Activated CD4-positive, alpha-beta memory T cell treated with anti-CD3 and anti-CD28 coated beads for 36 hours (primary cell): ENCODE data around the gene IPO4. TPM values are rescaled to one million over a fixed set of nuclear protein-coding genes. Genes with fewer than 3 reads are reported as not detected.
"Not testable (repeated sequence)": the region's sequence is repeated elsewhere in the genome, so short reads cannot be mapped to it uniquely, and the experiment has no call there.

Experiments
- CTCF ChIA-PET: fragments of 350-600 bp; sonication (Branson Sonifier 250); formaldehyde crosslinking; loops from one replicate; lab custom pipeline; 2021; ENCODE audit warnings: antibody characterized with exemption, inconsistent platforms; lab: Charles Lee
- POLR2A ChIA-PET: fragments of 350-600 bp; sonication (Branson Sonifier 250); formaldehyde crosslinking; loops from one replicate; lab custom pipeline; 2021; ENCODE audit warnings: antibody characterized with exemption; lab: Charles Lee
- DNase-seq: peaks from one replicate; pipeline ENCODE4 v3.0.0-alpha.2; 2020
- H3K27ac Mint-ChIP-seq: one replicate; pipeline ENCODE4 v1.8.0; 2021; ENCODE audit warnings: mixed read lengths
- H3K27me3 Mint-ChIP-seq: one replicate; pipeline ENCODE4 v1.8.0; 2021; ENCODE audit warnings: mixed read lengths
- H3K36me3 Mint-ChIP-seq: one replicate; pipeline ENCODE4 v1.8.0; 2021; ENCODE audit warnings: mixed read lengths
- H3K4me1 Mint-ChIP-seq: one replicate; pipeline ENCODE4 v1.8.0; 2021; ENCODE audit warnings: low read depth, mixed read lengths
- H3K4me3 Mint-ChIP-seq: one replicate; pipeline ENCODE4 v1.8.0; 2021; ENCODE audit warnings: mild to moderate bottlenecking, mixed read lengths
- H3K9me3 Mint-ChIP-seq: one replicate; pipeline ENCODE4 v1.8.0; 2021; ENCODE audit warnings: mixed read lengths
- intact Hi-C: fragments of 100-400 bp; cut with micrococcal nuclease; formaldehyde crosslinking; loops from one replicate; pipeline ENCODE4 v1.15.1; 2023
- total RNA-seq, 2 experiments: library from RNA; stranded (reverse); gene quantifications; one replicate each; pipeline ENCODE4 v1.2.3, GENCODE V29; 2021

Gene IPO4
- total RNA-seq, 2 experiments from 2014 or later: 69.5 to 72.6 TPM

DNA sequence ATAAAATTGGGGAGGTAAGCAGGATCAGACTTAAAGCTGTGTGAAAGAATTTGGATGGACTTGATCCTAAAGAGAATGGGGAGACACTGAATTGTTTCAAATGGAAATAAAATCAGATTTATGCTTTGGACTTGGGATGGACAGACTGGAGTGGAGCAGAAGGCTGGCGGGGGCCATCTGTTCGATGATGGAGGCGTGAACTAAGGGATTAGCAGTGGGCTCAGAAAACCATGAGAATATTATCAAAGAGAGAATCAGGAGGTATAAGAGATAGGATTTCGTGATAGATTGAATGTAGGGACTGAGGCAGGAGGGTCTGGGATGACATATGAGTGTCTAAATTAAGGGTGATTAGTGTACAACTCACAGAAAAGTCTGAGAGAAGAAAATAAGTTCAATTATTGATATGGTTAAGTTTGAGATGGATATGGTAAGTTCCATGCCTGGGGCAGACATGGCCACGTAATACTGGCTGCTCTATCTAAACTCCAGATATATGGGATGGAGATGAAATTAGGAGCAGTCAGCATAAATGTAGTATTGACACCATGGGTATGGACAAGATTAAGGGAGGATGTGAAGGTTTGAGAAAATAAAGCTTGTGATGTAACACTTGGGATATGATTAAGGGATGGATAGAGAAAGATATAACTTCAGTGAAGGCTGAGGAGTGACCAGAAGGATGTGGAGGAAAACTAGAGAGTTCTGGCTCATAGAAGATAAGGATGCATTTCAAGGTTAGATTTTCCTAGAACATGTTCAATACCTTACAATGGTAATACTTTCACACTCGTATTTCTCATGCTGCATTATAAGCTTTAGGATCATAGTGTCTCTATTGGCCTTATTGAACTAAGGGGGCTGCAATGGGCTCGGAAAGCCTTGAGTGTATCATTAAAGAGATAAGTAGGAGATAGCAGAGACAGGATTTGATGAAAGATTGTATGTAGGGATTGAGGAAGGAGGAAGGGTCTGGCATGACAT, 15.8 kb upstream of the IPO4 start:
- CTCF ChIA-PET: interaction anchor here (1.8 kb wide), 1 partner anchor 103 kb away, joined by 6 read pairs; the partner anchor contains the start of gene CIDEB
- Mint-ChIP-seq H3K27ac (no peak overlapping the region), H3K9me3 (peaks cover 12% of the 10 kb centered on the region), H3K27me3 (no peaks in the 10 kb centered on the region), H3K4me1 (peaks cover 27% of the 10 kb centered on the region), H3K4me3 (no peak overlapping the region), H3K36me3 (peaks cover 65% of the 10 kb centered on the region)
- POLR2A ChIA-PET: interaction anchor here (1.3 to 3.7 kb wide), 3 partner anchors 9 to 22 kb away, joined by 3 to 14 read pairs (median 11); partner anchors contain the start of genes CHMP4A and TM9SF1
- intact Hi-C loops: no loop called here
- no peak for DNase-seq

DNA sequence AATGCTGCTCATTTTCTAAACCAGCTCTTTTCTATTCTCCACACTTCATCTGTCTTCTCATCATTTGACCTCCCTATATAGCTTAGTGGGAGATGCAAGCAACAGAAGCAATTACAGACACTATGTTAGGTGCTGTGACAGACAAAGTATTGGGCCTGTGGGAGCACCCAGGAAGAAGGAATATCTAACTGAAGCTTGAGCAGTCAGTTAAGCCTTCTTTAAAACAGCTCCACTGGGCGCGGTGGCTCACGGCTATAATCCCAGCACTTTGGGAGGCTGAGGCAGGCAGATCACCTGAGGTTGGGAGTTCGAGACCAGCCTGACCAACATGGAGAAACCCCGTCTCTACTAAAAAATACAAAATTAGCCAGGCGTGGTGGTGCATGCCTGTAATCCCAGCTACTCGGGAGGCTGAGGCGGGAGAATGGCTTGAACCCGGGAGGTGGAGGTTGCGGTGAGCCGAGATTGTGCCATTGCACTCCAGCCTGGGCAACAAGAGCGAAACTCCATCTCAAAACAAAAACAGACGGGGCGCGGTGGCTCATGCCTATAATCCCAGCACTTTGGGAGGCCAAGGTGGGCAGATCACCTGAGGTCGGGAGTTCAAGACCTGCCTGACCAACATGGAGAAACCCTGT, 14.8 kb upstream of the IPO4 start:
- DNase-seq, intact Hi-C loops, H3K27ac Mint-ChIP-seq, H3K4me3 Mint-ChIP-seq, H3K27me3 Mint-ChIP-seq: not testable (repeated sequence)
- Mint-ChIP-seq H3K9me3 (peaks cover 12% of the 10 kb centered on the region), H3K4me1 (peaks cover 36% of the 10 kb centered on the region), H3K36me3 (peaks cover 68% of the 10 kb centered on the region)
- POLR2A ChIA-PET: interaction anchor here (1.3 kb wide), 2 partner anchors 10 to 21 kb away, joined by 3 to 11 read pairs; partner anchors contain the start of gene CHMP4A
- CTCF ChIA-PET: interaction anchor here (1.4 to 1.8 kb wide), 2 partner anchors 93 to 104 kb away, joined by 3 to 6 read pairs; partner anchors contain the start of gene CIDEB

GRCh38 chr14:24202538-24202937, 13.9 kb upstream of the IPO4 start:
- Mint-ChIP-seq H3K36me3 (peaks cover 63% of the 10 kb centered on the region), H3K9me3 (peaks cover 12% of the 10 kb centered on the region), H3K4me1 (peaks cover 37% of the 10 kb centered on the region)
- CTCF ChIA-PET: interaction anchor here (1.4 to 1.8 kb wide), 2 partner anchors 94 to 105 kb away, joined by 3 to 6 read pairs; partner anchors contain the start of gene CIDEB
- H3K27ac Mint-ChIP-seq, H3K4me3 Mint-ChIP-seq, POLR2A ChIA-PET, DNase-seq, H3K27me3 Mint-ChIP-seq, intact Hi-C loops: not testable (repeated sequence)

GRCh38 chr14:24198814-24199524, 10.4 kb upstream of the IPO4 start:
- peaks cover 12% of the 10 kb centered on the region for H3K9me3 Mint-ChIP-seq
- no peak overlapping the region for H3K4me3 Mint-ChIP-seq
- peaks cover 43% of the 10 kb centered on the region for H3K36me3 Mint-ChIP-seq
- no peaks in the 10 kb centered on the region for H3K27me3 Mint-ChIP-seq
- intact Hi-C loops: no loop called here
- CTCF ChIA-PET: no interaction called here
- no peak for DNase-seq
- POLR2A ChIA-PET: interaction anchor here (0.8 to 1.5 kb wide), 2 partner anchors 10 to 13 kb away, joined by 3 to 7 read pairs; partner anchors contain the start of gene IPO4
- H3K27ac Mint-ChIP-seq: peak overlapping the region; percentile 31
- H3K4me1 Mint-ChIP-seq: peaks cover 43% of the 10 kb centered on the region

- intact Hi-C loops: no loop called here
- ChIA-PET POLR2A (interaction anchor here (2.6 to 2.8 kb wide), 2 partner anchors 19 to 50 kb away, joined by 18 to 20 read pairs; partner anchors contain the start of genes MDP1, PSME2 and RNF31), CTCF (interaction anchor here (1.8 to 2.8 kb wide), 3 partner anchors 36 to 111 kb away, joined by 6 to 10 read pairs (median 7); partner anchors contain the start of genes CIDEB, IRF9 and TINF2)
- Mint-ChIP-seq H3K4me3 (peak overlapping the region; percentile 96), H3K4me1 (peaks cover 55% of the 10 kb centered on the region), H3K9me3 (peaks cover 3% of the 10 kb centered on the region), H3K27ac (peak overlapping the region; percentile 73), H3K36me3 (peaks cover 40% of the 10 kb centered on the region), H3K27me3 (no peaks in the 10 kb centered on the region)
- no peak for DNase-seq
Measured at GRCh38 chr14:24197056-24197450, 8.4 kb upstream of the IPO4 start.

- CTCF ChIA-PET: interaction anchor here (0.9 to 2.8 kb wide), 14 partner anchors 18 to 235 kb away, joined by 3 to 10 read pairs (median 6); partner anchors contain the start of genes CHMP4A, CIDEB, IRF9 and LTB4R
- H3K4me3 Mint-ChIP-seq: peak overlapping the region; percentile 96
- peaks cover 39% of the 10 kb centered on the region for H3K36me3 Mint-ChIP-seq
- intact Hi-C loops: no loop called here
- POLR2A ChIA-PET: interaction anchor here (0.6 to 4.2 kb wide), 19 partner anchors 10 to 235 kb away, joined by 3 to 26 read pairs (median 5); partner anchors contain the start of genes CHMP4A, DCAF11, DHRS1 and EMC9
- H3K9me3 Mint-ChIP-seq: no peaks in the 10 kb centered on the region
- H3K27ac Mint-ChIP-seq: peak overlapping the region; percentile 95
- no peak for DNase-seq
- H3K4me1 Mint-ChIP-seq: peaks cover 56% of the 10 kb centered on the region
- H3K27me3 Mint-ChIP-seq: no peaks in the 10 kb centered on the region
Measured at GRCh38 chr14:24196071-24197055, 7.7 kb upstream of the IPO4 start.

- ChIA-PET POLR2A (interaction anchor here (0.6 to 4.2 kb wide), 21 partner anchors 11 to 236 kb away, joined by 3 to 26 read pairs (median 4); partner anchors contain the start of genes CHMP4A, DCAF11, DHRS1 and EMC9), CTCF (interaction anchor here (0.9 to 2.8 kb wide), 16 partner anchors 16 to 236 kb away, joined by 3 to 10 read pairs (median 6); partner anchors contain the start of genes CHMP4A, CIDEB, IRF9 and LTB4R)
- peak within 1 kb of the TSS; percentile 96 for H3K4me3 Mint-ChIP-seq
- DNase-seq: peak; percentile 91
- peaks cover 37% of the 10 kb centered on the region for H3K36me3 Mint-ChIP-seq
- no peaks in the 10 kb centered on the region for H3K9me3 Mint-ChIP-seq
- peak within 1 kb of the TSS; percentile 95 for H3K27ac Mint-ChIP-seq
- peaks cover 55% of the 10 kb centered on the region for H3K4me1 Mint-ChIP-seq
- intact Hi-C loops: loop anchor here (1.0 to 2.0 kb wide), 3 partner anchors 18 to 103 kb away; partner anchors contain the start of genes CHMP4A, DHRS1, EMC9 and NOP9
- no peaks in the 10 kb centered on the region for H3K27me3 Mint-ChIP-seq
Measured at GRCh38 chr14:24195186-24196070, 6.8 kb upstream of the IPO4 start, which contains the start of gene TM9SF1. Gene TM9SF1 (minus strand): TSS chr14:24195441. CDS start chr14:24195019, 422 bp downstream.

- ChIA-PET CTCF (interaction anchor here (0.9 to 2.8 kb wide), 8 partner anchors 17 to 237 kb away, joined by 3 to 10 read pairs (median 6); partner anchors contain the start of genes IRF9, MDP1, NRL and PSME2), POLR2A (interaction anchor here (0.6 to 4.2 kb wide), 15 partner anchors 11 to 137 kb away, joined by 3 to 26 read pairs (median 7); partner anchors contain the start of genes CHMP4A, DHRS1, IRF9 and MDP1)
- Mint-ChIP-seq H3K27ac (peak overlapping the region; percentile 95), H3K9me3 (no peaks in the 10 kb centered on the region), H3K36me3 (peaks cover 36% of the 10 kb centered on the region), H3K27me3 (no peaks in the 10 kb centered on the region), H3K4me3 (peak overlapping the region; percentile 96), H3K4me1 (peaks cover 57% of the 10 kb centered on the region)
- intact Hi-C loops: loop anchor here (1.0 to 2.0 kb wide), 3 partner anchors 18 to 104 kb away; partner anchors contain the start of genes CHMP4A, DHRS1, EMC9 and NOP9
- DNase-seq: no peak
Measured at GRCh38 chr14:24194873-24195185, 6.2 kb upstream of the IPO4 start.
